HG03039 (cell line): ENCODE results near the gene LZTS2.

Source experiments
- ATAC-seq: cut with Tn5 transposase; IDR thresholded peaks from one replicate; pipeline ENCODE4 v1.9.1; 2021; ENCODE audit warnings: mild to moderate bottlenecking, moderate library complexity; ENCODE audit not compliant: unreplicated experiment

The LZTS2 gene

DNA sequence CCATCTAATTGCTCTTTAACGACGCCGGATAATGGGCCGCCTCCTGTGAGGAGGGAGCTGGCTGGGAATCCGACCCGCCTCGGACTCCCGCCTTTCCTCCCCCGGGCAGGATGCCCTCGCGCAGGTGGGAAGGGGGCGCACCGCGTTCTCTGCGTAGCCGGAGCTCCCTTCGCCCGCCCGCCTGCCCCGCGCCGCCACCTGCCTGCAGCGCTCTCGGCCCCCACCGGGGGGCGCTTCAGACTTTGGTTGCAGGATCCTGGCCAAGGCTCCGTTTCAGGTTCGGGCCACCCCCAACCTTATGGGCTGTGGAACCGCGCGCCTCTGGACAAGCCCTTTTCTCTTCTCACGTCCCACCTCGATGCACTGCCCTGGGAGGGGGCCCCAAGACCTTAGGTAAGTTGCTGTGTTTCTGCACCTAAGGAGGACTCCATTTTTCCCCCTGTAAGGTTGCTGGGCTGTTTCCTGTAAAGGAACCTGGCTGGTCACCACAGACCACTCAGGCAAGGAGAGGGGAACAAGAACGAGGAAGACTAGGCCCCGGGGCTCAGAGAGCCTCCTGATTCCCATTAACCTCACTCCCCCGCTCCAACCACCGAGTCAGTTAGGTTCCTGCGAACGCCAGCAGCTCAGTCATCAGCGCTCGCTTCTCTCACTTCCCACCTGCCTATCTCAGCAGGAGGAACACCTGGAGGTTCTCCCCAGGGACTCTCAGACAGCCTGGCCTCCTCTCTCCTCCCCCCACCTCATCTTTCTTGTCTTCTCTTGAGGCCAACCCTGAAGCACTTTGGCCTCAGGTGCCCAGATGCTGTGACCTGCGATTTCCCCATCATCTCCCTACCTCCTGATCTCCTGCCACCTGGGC, 50.8 kb downstream of the LZTS2 start:
- ATAC-seq = no peak

- no peak for ATAC-seq
Observed at GRCh38 chr10:101052285-101052684, 52.7 kb downstream of the LZTS2 start.

- no peak for ATAC-seq
Observed at GRCh38 chr10:101053516-101053915, 53.9 kb downstream of the LZTS2 start.

- no peak for ATAC-seq
Observed at GRCh38 chr10:101054351-101054750, 54.7 kb downstream of the LZTS2 start.

- no peak for ATAC-seq
Observed at GRCh38 chr10:101054876-101055275, 55.3 kb downstream of the LZTS2 start.

DNA sequence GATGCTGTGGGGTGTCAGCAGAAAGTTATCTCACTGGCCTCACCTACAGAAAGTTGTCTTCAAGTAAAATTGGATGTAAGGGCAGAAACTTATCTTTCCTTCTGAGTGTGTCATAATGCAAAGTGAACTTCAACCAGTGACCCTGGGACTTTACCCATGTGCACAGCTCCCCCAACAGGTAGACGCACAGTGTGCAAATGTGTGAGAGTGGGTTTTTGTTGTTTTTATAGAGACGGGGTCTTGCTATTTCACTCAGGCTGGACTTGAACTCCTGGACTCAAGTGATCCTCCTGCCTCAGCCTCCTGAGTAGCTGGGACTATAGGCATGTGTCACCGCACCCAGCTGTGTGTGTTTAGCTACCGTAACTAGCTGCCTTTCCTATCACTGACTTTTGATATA, 55.8 kb downstream of the LZTS2 start:
- no peak for ATAC-seq

- ATAC-seq = no peak
Observed at GRCh38 chr10:101056365-101057151, 57.0 kb downstream of the LZTS2 start.
